Activated naive CD4-positive, alpha-beta T cell treated with anti-CD3 and anti-CD28 coated beads, Interleukin-2, amount 50 U/mL, for 16 hours (primary cell): ENCODE data around the gene S1PR4.
A peak's percentile ranks its signal among the peaks of the same experiment; 100 is the strongest.

Experiments
- DNase-seq: peaks from one replicate; pipeline ENCODE4 v3.0.0-alpha.2; 2020

S1PR4 gene

GRCh38 chr19:3178377-3178972 is at the start of gene S1PR4:
TSS of gene S1PR4 (plus strand) at chr19:3178769. CDS start at chr19:3178793, 24 bp downstream.
- DNase-seq = peak; percentile 64

DNA sequence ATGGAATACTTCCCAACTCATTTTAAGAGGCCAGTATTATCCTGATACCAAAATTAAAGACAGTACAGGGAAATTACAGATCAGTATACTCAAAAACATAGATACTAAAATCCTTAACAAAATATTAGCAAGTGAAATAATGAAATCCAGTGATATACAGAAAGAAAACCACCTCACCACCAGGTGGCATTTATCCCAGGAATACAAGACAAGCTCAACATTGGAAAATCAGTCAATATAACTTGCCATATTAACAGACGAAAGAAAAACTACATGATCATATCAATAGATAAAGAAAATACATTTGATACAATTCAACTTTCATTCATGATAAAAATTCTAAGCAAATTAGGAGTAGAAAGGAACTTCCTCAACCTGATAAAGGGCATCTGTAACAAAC is 49.5 kb upstream of the S1PR4 start:
- no peak for DNase-seq

DNA sequence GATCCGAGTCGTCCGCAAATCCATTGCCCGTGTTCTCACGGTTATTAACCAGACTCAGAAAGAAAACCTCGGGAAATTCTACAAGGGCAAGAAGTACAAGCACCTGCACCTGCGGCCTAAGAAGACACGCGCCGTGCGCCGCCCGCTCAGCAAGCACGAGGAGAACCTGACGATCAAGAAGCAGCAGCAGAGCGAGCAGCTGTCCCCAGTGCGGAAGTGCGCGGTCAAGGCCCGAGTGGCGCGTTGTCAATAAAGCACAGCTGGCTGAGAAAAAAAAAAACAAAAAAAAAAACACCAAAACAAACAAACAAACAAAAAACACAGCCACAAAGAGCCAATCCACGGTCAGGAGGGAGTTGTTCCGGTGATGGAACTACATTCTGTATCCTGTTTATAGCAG is 47.4 kb upstream of the S1PR4 start:
- no peak for DNase-seq

- peak; percentile 63 for DNase-seq
These were observed 45.4 kb upstream of the S1PR4 start for GRCh38 chr19:3132971-3133792.

DNA sequence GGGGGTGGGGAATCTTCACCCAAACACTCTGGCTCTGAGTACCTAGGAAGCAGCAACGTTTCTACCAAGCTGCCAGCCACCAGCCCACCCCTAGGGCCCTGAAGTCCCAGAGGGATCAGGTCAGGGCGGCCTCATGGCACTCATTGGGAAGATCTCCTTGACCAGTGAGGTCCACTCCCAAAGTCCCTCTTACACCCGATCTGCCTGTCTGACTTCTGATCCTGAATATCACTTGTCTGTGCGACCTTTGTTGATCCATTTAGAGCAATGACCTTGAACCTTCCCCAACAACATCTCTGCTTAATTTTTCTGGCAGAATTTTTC is 44.8 kb upstream of the S1PR4 start:
- DNase-seq = no peak

GRCh38 chr19:3135961-3136683 is 42.4 kb upstream of the S1PR4 start, which contains the start of gene GNA15:
TSS of gene GNA15 (plus strand) at chr19:3136033. CDS start at chr19:3136451, 418 bp downstream.
- DNase-seq = no peak

DNA sequence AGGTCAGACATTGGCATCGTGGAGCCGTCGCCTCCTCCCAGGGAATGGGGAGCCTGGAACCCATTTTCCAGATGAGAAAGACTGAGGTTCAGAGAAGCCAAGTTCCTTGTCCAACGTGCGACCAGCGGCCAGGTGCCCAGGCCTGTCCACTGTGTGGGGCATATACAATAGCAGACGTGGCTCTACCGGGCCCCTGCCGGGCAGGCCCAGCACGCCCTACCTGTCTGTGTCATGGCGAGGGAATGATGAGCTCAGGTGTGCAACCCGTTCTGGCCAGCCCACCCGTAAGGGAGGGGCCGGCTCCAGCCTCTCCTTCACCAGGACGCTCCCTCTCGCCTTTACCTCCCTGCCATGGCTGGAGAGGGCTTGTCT is 41.9 kb upstream of the S1PR4 start:
- no peak for DNase-seq

DNA sequence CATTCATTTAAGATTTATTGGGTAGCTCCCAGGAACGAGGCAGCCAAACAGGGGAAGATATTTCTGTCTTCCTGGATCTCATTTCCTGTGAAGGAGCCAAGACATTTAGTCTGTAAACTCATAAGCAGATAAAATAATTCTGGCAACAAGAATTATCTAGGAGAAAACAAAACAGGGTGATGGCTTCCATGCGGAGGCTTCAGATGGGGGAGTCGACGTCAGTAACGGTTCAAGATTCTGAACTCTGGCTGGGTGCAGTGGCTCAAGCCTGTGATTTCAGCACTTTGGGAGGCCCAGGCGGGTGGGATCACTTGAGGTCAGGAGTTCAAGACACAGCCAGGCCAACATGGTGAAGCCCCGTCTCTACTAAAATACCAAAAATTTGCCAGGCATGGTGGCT is 41.5 kb upstream of the S1PR4 start:
- no peak for DNase-seq

GRCh38 chr19:3138268-3138667 is 40.3 kb upstream of the S1PR4 start:
- no peak for DNase-seq

- no peak for DNase-seq
These were observed 37.9 kb upstream of the S1PR4 start for GRCh38 chr19:3140667-3141038.

DNA sequence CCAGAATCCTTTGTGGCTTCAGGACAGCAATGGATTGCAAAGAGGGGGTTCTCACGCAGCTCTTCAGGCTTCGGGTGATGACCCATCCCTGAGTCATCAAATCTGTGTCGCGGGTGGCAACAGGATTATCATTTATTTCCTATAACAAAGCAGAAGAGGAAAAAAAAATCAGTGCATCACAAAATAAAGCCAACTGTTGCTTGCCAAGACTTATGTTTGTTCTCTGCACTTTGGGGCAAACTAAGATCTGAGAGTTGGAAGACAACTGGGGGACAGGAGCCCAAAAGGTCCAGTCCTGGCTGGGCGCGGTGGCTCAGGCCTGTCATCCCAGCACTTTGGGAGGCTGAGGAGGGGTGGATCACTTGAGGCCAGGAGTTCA is 36.3 kb upstream of the S1PR4 start:
- peak; percentile 59 for DNase-seq

DNA sequence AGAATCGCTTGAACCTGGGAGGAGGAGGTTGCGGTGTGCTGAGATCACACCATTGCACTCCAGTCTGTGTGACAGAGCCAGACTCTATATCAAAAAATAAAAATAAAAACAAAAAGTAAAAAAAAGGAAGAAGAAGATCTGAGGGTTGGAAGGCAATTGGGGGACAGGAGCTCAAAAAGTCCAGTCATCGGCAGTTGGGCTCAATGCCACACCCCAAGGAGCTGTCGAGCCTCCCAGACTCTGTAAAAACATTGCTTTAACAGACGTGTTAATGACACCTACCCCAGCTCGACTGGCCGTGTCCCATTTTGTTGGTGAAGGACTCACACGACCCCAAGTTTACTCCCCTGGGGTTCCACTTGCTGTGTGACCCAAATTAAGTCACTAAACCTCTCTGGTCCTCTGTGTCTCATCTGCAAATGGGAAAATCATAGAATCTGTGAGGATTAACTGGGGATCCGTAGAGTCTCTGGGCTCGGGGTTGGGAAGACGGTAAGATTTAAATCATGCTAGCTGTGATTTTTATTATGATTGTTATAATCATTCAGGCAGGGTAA is 35.7 kb upstream of the S1PR4 start:
- no peak for DNase-seq

GRCh38 chr19:3145909-3146676 is 32.5 kb upstream of the S1PR4 start:
- DNase-seq = no peak

GRCh38 chr19:3146677-3147100 is 31.9 kb upstream of the S1PR4 start:
- peak; percentile 65 for DNase-seq

DNA sequence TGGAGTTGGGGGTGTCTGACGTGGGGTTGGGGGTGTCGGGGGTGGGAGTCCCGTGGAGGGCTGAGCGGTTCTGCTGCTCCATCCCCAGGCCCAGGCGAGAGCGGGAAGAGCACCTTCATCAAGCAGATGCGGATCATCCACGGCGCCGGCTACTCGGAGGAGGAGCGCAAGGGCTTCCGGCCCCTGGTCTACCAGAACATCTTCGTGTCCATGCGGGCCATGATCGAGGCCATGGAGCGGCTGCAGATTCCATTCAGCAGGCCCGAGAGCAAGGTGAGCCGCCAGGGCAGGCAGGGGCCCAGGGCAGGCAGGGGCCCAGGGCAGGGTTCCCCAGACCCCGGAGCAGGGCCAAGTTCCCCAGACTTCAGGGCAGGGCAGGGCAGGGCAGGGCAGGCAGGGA is 30.1 kb upstream of the S1PR4 start:
- no peak for DNase-seq

DNA sequence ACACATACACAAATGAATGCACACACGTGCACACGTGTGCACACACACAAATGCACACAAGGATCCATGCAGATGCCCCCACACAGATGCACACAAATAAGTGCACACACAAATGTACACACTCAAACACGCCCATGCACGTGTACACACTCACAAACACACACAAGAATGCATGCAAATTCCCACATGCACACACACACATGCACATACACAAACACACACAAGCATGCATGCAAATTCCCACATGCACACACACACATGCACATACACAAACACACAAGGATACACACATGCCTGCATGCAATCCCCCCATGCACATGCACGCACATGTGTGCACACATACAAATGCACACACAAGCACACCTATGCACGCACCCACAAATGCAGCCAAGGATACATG is 29.5 kb upstream of the S1PR4 start:
- no peak for DNase-seq

DNA sequence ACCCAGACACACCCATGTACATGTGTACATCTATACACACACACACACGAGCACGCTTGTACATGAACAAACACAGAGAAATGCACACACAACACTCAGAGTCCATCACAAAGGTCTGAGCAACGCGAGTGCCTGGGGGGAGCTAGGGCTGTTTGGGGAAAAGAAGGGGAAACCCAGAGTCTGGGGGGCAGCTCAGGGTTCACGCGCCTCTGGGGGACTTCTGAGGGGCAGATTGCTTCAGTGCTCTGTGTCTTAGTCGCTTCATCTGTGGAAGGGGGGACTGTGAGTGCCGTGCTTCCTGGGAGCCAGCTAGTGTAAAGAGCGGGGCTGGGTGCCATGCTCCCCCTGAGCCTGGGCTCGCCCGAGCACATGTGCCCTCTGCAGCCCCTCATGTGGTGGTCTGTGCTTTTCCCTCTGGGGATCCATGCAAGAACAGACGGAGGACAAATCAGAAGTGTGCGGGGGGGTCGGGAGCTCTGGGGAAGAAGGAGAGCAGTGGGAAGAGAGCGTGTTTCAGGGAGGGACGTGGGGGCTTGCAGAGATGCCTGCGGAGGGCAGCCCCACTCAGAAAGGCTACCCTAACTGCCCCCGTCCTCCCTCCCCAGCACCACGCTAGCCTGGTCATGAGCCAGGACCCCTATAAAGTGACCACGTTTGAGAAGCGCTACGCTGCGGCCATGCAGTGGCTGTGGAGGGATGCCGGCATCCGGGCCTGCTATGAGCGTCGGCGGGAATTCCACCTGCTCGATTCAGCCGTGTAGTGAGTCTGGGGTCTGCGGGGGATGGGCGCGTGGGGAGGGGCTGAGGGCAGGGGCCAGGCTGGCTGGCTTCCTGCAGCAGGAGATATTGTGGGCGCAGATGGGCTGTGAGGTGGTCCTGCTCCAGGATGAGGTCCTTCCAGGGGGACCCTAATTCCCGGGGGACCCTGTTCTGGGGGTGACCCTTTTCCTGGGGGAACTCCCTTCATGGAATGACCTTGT is 28.8 kb upstream of the S1PR4 start:
- no peak for DNase-seq

DNA sequence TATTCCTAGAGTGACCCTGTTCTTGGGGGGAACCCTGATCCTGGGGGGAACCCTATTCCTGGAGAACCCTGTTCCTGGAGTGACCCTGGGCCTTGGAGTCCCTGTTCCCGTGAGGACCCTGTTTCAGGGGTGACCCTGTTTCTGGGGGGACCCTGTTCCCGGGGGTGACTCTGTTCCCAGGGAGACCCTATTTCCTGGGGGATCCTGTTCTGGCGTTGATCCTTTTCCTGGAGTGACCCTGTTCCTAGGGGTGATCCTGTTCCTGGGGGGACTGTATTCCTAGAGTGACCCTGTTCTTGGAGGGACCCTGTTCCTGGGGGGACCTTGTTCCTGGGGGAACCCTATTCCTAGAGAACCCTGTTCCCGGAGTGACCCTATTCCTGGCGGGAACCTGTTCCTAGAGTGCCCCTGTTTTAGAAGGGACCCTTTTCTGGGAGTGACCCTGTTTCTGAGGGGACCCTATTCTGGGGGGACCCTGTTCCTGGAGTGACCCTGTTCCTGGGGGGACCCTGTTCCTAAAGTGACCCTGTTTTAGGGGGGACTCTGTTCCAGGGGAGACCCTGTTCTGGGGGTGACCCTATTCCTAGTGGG is 27.7 kb upstream of the S1PR4 start:
- no peak for DNase-seq

GRCh38 chr19:3151563-3152418 is 26.8 kb upstream of the S1PR4 start:
- no peak for DNase-seq

- DNase-seq = no peak
These were observed 26.2 kb upstream of the S1PR4 start for GRCh38 chr19:3152419-3152780.
